22Rv1 (cell line): ENCODE results near the gene ZNF3.
A peak's percentile ranks its signal among the peaks of the same experiment; 100 is the strongest.

Experiments used
- H3K27ac ChIP-seq: fragments of 450-650 bp; 2 replicates; pipeline ENCODE4 v1.5.1; 2017
- ZFX ChIP-seq: fragments of 450-650 bp; IDR thresholded peaks from 2 replicates; pipeline ENCODE4 v1.6.1; 2017; ENCODE audit warnings: antibody characterized with exemption, borderline replicate concordance
- TF ChIP-seq, protein P1 (sequence below): fragments of 450-650 bp; IDR thresholded peaks from 2 replicates; pipeline ENCODE4 v1.5.1; 2017; ENCODE audit warnings: mild to moderate bottlenecking

ZNF3 gene

DNA sequence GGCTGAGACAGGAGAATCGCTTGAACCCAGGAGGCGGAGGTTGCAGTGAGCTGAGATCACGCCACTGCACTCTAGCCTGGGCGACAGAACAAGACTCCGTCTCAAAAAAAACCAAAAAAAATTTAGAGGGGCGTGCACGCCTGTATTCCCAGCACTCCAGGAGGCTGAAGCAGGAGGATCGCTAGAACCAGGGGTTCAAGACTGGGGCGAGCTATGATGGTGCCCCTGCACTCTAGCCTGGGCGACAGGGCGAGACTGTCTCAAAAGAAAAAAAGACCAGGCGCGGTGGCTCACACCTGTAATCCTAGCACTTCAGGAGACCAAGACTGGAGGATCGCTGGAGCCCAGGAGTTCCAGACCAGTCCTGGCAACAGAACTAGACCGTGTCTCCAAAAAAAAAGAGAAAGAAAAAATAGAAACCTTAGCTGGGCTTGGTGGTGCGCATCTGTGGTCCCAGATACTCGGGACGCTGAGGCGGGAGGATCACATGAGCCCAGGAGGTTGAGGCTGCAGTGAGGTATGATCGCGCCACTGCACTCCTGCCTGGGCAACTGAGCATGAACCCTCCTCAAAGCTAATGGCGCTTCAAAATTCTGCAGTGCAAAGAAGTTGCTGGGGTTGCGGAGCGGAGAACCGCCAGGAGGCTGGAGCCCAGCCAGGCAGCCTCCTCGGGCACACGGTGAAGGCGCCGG lies 44.9 kb upstream of the ZNF3 start:
- peak overlapping the region; percentile 100 for H3K27ac ChIP-seq
- TF ChIP-seq ZFX = no peak
- TF ChIP-seq, protein P1, sequence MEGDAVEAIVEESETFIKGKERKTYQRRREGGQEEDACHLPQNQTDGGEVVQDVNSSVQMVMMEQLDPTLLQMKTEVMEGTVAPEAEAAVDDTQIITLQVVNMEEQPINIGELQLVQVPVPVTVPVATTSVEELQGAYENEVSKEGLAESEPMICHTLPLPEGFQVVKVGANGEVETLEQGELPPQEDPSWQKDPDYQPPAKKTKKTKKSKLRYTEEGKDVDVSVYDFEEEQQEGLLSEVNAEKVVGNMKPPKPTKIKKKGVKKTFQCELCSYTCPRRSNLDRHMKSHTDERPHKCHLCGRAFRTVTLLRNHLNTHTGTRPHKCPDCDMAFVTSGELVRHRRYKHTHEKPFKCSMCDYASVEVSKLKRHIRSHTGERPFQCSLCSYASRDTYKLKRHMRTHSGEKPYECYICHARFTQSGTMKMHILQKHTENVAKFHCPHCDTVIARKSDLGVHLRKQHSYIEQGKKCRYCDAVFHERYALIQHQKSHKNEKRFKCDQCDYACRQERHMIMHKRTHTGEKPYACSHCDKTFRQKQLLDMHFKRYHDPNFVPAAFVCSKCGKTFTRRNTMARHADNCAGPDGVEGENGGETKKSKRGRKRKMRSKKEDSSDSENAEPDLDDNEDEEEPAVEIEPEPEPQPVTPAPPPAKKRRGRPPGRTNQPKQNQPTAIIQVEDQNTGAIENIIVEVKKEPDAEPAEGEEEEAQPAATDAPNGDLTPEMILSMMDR = no peak

DNA sequence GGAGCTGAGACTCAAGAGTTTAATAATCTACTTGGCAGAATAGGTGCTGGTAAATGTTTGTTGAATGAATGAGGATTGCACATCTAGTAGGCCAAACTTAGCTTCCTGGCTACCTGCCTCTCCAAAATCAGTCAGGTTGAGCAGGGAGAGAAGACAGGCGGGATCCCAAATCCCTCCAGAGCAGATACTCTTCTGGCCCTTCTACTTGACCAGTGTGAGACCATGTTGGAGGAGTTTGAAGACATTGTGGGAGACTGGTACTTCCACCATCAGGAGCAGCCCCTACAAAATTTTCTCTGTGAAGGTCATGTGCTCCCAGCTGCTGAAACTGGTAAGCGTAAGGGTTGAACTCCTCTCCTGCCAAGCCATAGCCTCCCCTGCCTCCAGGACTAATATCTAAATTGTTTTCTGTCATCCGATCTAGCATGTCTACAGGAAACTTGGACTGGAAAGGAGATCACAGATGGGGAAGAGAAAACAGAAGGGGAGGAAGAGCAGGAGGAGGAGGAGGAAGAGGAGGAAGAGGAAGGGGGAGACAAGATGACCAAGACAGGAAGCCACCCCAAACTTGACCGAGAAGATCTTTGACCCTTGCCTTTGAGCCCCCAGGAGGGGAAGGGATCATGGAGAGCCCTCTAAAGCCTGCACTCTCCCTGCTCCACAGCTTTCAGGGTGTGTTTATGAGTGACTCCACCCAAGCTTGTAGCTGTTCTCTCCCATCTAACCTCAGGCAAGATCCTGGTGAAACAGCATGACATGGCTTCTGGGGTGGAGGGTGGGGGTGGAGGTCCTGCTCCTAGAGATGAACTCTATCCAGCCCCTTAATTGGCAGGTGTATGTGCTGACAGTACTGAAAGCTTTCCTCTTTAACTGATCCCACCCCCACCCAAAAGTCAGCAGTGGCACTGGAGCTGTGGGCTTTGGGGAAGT lies 43.0 kb upstream of the ZNF3 start:
- peak overlapping the region; percentile 100 for H3K27ac ChIP-seq
- no peak for TF ChIP-seq ZFX
- TF ChIP-seq, protein P1 = no peak

GRCh38 chr7:100122568-100122967 lies 41.0 kb upstream of the ZNF3 start:
- TF ChIP-seq ZFX = no peak
- TF ChIP-seq, protein P1 = no peak
- H3K27ac ChIP-seq = peak overlapping the region; percentile 45; the same call in 1 of the 2 replicates

DNA sequence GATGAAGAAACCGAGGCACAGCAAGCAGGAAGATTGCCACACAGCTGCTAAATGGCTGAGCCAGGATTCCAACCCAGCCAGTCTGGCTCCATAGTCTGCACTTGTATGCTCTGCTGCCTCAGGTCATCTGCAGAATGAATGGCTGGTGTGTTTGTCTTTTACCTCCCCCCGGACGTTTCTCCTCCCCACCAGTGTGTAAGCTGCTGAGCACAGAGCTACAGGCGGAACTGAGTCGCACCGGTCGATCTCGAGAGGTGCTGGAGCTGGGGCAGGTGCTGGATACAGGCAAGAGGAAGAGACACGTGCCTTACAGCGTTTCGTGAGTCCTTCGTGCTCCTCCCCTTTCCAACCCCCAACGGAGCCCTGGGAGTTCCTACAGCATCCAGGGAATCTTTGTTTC lies 40.5 kb upstream of the ZNF3 start:
- TF ChIP-seq, protein P1 = no peak
- TF ChIP-seq ZFX = no peak
- H3K27ac ChIP-seq = peak overlapping the region; percentile 45; the same call in 1 of the 2 replicates

DNA sequence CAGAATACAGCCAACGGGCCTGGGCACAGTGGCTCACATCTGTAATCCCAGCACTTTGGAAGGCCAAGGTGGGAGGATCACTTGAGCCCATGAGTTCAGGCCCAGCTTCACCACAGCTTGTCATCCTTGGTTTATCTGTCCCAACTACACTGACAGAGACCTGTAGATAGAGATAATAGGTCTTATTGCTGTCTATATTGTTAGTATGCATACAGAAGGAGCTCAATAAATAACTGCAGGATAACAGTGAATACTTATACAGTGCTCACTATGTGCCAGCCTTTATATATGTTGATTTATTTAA lies 39.2 kb upstream of the ZNF3 start:
- TF ChIP-seq ZFX = no peak
- TF ChIP-seq, protein P1 = no peak
- H3K27ac ChIP-seq = peak overlapping the region; percentile 88

DNA sequence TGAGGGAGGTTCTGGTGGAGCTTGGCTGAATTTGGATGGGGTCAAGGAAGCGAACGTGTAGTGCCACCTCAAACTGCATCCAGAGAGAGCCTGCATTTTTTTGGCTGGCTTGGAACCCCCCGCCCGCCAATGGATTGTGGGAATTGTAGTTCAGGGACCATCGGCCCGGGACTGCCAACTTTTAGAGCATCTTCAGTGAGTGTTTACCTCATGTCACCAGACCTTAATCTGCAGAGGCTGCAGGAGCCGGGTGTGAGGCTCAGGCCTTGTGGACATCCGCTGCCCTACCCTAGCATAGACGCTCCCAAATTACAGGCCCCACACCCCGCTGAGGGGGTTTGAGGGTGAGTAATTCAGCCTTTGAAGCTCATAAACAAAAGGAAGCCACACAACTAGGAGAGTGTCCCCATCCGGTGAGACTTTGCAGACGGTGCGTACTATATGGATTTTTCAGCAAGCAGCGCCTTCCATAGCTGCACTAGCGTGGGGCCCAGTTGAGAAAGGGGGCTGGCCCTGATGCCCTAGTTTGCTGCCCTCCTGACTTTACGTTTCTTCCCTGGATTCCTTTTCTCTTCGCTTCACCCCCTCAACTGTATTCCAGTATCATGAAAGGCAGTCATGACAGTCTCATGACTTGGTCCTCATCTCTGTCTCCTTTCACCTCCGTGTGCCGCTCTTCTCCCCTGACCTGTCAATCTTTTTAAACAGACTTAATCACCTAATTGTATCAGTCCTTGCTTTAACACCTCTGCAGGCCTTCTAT lies 38.6 kb upstream of the ZNF3 start:
- TF ChIP-seq, protein P1 = no peak
- TF ChIP-seq ZFX = no peak
- H3K27ac ChIP-seq = peak overlapping the region; percentile 88
